ENCODE measurements around the gene ZNF396.
A peak's percentile ranks its signal among the peaks of the same experiment; 100 is the strongest.

The ZNF396 gene

DNA sequence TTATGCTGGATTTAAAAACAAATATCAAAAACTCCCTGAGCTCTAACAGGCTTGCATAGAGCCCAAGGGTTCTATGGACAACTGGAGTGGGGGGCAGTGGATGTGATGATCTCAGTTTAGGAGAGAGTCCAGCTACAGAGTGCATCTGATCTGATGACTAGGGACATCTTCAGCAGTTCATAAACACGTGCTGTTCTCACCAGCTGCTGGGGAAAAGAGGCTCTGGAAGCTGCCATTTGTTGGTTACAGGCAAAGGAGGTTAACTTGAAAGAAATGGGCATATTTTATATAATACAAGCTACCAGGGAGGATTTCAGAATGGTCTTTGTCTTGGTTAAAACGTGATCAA is 36.0 kb upstream of the ZNF396 start:
- no peak for TF ChIP-seq EZH2phosphoT487 (conservative IDR thresholded peaks at IDR 0.05; ENCODE audit: low read length)
- TF ChIP-seq, protein P1, sequence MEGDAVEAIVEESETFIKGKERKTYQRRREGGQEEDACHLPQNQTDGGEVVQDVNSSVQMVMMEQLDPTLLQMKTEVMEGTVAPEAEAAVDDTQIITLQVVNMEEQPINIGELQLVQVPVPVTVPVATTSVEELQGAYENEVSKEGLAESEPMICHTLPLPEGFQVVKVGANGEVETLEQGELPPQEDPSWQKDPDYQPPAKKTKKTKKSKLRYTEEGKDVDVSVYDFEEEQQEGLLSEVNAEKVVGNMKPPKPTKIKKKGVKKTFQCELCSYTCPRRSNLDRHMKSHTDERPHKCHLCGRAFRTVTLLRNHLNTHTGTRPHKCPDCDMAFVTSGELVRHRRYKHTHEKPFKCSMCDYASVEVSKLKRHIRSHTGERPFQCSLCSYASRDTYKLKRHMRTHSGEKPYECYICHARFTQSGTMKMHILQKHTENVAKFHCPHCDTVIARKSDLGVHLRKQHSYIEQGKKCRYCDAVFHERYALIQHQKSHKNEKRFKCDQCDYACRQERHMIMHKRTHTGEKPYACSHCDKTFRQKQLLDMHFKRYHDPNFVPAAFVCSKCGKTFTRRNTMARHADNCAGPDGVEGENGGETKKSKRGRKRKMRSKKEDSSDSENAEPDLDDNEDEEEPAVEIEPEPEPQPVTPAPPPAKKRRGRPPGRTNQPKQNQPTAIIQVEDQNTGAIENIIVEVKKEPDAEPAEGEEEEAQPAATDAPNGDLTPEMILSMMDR (IDR thresholded peaks at IDR 0.05; ENCODE audit: insufficient read depth, low read length, poor library complexity, severe bottlenecking) = no peak
- peak overlapping the region; percentile 94 for H3K27ac ChIP-seq (ENCODE audit: low read depth, low read length)
- no peaks in the 10 kb centered on the region for H3K27me3 ChIP-seq (ENCODE audit: low read length)
- no peaks in the 10 kb centered on the region for H3K36me3 ChIP-seq (ENCODE audit: low read length)
- no peaks in the 10 kb centered on the region for H4K20me1 ChIP-seq (ENCODE audit: low read depth, low read length)
- no peaks in the 10 kb centered on the region for H3K79me2 ChIP-seq (ENCODE audit: insufficient read depth, low read length)
- H3F3A ChIP-seq (ENCODE audit: insufficient read depth) = peaks cover 52% of the 10 kb centered on the region
- peak overlapping the region; percentile 50 for H3K4me2 ChIP-seq (ENCODE audit: low read depth, low read length, poor library complexity, severe bottlenecking)
- H3K9me2 ChIP-seq (replicated peaks; ENCODE audit: insufficient read depth, low read length) = no peaks in the 10 kb centered on the region
- peaks cover 6% of the 10 kb centered on the region; the same call in 1 of the 2 replicates for H3K9me3 ChIP-seq (ENCODE audit: insufficient read depth, low read length)
- H3K9ac ChIP-seq (ENCODE audit: low read length) = peak overlapping the region; percentile 46
- peak overlapping the region; percentile 8 for H3K4me3 ChIP-seq (ENCODE audit: insufficient read depth, low read length, poor library complexity, severe bottlenecking)
- H2AFZ ChIP-seq (ENCODE audit: low read depth, low read length, severe bottlenecking) = peak overlapping the region; percentile 53

DNA sequence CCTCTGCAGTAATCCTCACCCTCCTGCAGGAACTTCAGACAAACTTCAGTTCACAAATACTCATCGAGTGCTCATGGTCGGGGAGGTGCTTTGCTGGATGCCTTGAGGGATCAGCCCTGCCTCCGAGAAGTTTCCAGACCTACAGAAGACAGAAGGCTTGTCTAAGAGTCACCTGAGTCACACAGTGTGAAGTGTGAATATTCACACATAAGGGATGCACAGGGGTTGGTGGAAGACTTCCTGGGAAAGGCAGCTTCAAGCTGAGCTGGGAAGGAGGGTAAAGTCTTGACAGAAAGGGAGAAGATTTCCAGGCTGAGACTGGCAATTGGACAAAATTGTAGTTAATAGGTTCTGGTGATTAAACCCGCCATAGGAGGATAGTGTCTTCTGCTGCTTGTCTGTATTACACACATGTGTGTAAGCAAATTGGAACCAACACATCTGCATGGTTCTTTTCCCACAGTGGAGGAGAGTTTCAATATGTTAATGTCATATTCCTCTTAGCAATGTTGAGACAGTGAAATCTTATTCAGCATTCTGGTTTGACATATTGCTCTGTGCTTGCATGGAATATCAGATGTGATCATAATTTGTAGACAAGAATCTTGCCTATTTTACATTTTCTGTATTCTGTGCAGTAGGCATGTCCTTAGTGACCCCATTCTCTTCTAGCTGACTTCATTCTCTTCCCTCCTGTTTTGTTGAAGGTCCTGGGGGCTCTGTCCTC is 34.7 kb upstream of the ZNF396 start:
- Histone ChIP-seq H3K27ac (ENCODE audit: low read depth, low read length) (peak overlapping the region; percentile 94), H3K27me3 (ENCODE audit: low read length) (no peaks in the 10 kb centered on the region), H3K36me3 (ENCODE audit: low read length) (no peaks in the 10 kb centered on the region), H4K20me1 (ENCODE audit: low read depth, low read length) (no peaks in the 10 kb centered on the region), H2AFZ (ENCODE audit: low read depth, low read length, severe bottlenecking) (no peak overlapping the region), H3K9ac (ENCODE audit: low read length) (peak overlapping the region; percentile 46), H3K4me2 (ENCODE audit: low read depth, low read length, poor library complexity, severe bottlenecking) (peak overlapping the region; percentile 50), H3K4me3 (ENCODE audit: insufficient read depth, low read length, poor library complexity, severe bottlenecking) (no peak overlapping the region), H3K79me2 (ENCODE audit: insufficient read depth, low read length) (no peaks in the 10 kb centered on the region), H3K9me3 (ENCODE audit: insufficient read depth, low read length) (no peaks in the 10 kb centered on the region), H3F3A (ENCODE audit: insufficient read depth) (peaks cover 52% of the 10 kb centered on the region), H3K9me2 (replicated peaks; ENCODE audit: insufficient read depth, low read length) (no peaks in the 10 kb centered on the region)
- TF ChIP-seq, protein P1 (IDR thresholded peaks at IDR 0.05; ENCODE audit: insufficient read depth, low read length, poor library complexity, severe bottlenecking) = no peak
- TF ChIP-seq EZH2phosphoT487 (conservative IDR thresholded peaks at IDR 0.05; ENCODE audit: low read length) = no peak

DNA sequence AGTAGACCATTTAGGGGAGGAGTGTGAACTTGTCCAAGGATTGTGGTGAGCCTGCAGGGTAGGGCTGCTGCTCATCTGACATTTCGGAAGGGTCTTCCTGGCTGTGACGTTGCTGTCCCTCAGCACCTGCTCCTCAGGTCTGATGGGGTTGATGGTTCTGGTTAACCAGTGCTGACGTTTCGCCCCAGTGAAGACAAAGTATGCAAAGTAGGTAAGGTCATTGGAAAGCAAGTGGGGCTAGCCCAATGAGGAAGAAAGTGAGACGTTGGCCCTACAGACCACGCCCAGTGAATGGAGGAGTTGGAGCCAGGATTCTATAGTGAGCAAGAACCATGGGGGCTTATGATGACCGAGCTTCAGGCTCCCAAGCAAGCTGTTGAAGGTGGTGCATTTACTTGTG is 33.4 kb upstream of the ZNF396 start:
- H2AFZ ChIP-seq (ENCODE audit: low read depth, low read length, severe bottlenecking) = peak overlapping the region; percentile 13
- H3K9ac ChIP-seq (ENCODE audit: low read length) = peak overlapping the region; percentile 46; the same call in 1 of the 2 replicates
- no peak for TF ChIP-seq EZH2phosphoT487 (conservative IDR thresholded peaks at IDR 0.05; ENCODE audit: low read length)
- TF ChIP-seq, protein P1 (IDR thresholded peaks at IDR 0.05; ENCODE audit: insufficient read depth, low read length, poor library complexity, severe bottlenecking) = no peak
- H3K27ac ChIP-seq (ENCODE audit: low read depth, low read length) = peak overlapping the region; percentile 94
- H3K4me3 ChIP-seq (ENCODE audit: insufficient read depth, low read length, poor library complexity, severe bottlenecking) = peak overlapping the region; percentile 20
- peak overlapping the region; percentile 50 for H3K4me2 ChIP-seq (ENCODE audit: low read depth, low read length, poor library complexity, severe bottlenecking)
- no peaks in the 10 kb centered on the region for H3K27me3 ChIP-seq (ENCODE audit: low read length)
- no peaks in the 10 kb centered on the region for H3K9me2 ChIP-seq (replicated peaks; ENCODE audit: insufficient read depth, low read length)
- no peaks in the 10 kb centered on the region for H3K36me3 ChIP-seq (ENCODE audit: low read length)
- H3F3A ChIP-seq (ENCODE audit: insufficient read depth) = peaks cover 52% of the 10 kb centered on the region
- no peaks in the 10 kb centered on the region for H3K9me3 ChIP-seq (ENCODE audit: insufficient read depth, low read length)
- no peaks in the 10 kb centered on the region for H3K79me2 ChIP-seq (ENCODE audit: insufficient read depth, low read length)
- H4K20me1 ChIP-seq (ENCODE audit: low read depth, low read length) = no peaks in the 10 kb centered on the region

Data from SU-DHL-6 (cell line).